Measurements from ENCODE around the gene RALGAPA2. TPM values are rescaled to one million over a fixed set of nuclear protein-coding genes. Genes with fewer than 3 reads are reported as not detected.

RALGAPA2 gene
- total and polyA plus RNA-seq, 2 experiments from 2014 or later = 13.1 to 43.4 TPM

GRCh38 chr20:20369250-20370093 lies 343.0 kb downstream of the RALGAPA2 start:
- Histone ChIP-seq H3K36me3 (ENCODE audit: insufficient read depth) (no peaks in the 10 kb centered on the region), H3K9me2 (ENCODE audit: insufficient read depth) (peaks cover 6% of the 10 kb centered on the region; the same call in 1 of the 2 replicates), H3K4me2 (peak overlapping the region; percentile 93), H3K4me1 (ENCODE audit: insufficient read depth) (peaks cover 48% of the 10 kb centered on the region), H3F3A (replicated peaks; ENCODE audit: low read depth) (peaks cover 11% of the 10 kb centered on the region; the same call in 1 of the 2 replicates), H3K79me2 (replicated peaks; ENCODE audit: insufficient read depth) (no peaks in the 10 kb centered on the region), H3K27me3 (ENCODE audit: insufficient read depth) (peaks cover 83% of the 10 kb centered on the region), H3K27ac (ENCODE audit: low read depth) (no peak overlapping the region), H3K4me3 (peak overlapping the region; percentile 67), H2AFZ (peak overlapping the region; percentile 94), H4K20me1 (replicated peaks; ENCODE audit: insufficient read depth) (no peaks in the 10 kb centered on the region)
- no peak overlapping the region for H3K27ac Mint-ChIP-seq
- H3K4me3 Mint-ChIP-seq = peak overlapping the region; percentile 72
- DNase-seq (ENCODE audit: low spot score) (peak; percentile 72), ATAC-seq (peak; percentile 34)
- H3K4me1 Mint-ChIP-seq = peaks cover 49% of the 10 kb centered on the region
- H3K27me3 Mint-ChIP-seq (ENCODE audit: insufficient read depth, low read depth, poor library complexity) = peaks cover 78% of the 10 kb centered on the region
- TF ChIP-seq CTCF (conservative IDR thresholded peaks at IDR 0.05; ENCODE audit: low read depth in 2 of 2) (peak; percentile 22 to 37; a peak in 3 of 4 replicates), NANOG (IDR thresholded peaks at IDR 0.05; ENCODE audit: borderline replicate concordance) (no peak), CREB1 (CRISPR knock-in tag; IDR thresholded peaks at IDR 0.05; ENCODE audit: low read depth) (0 out of 2 replicates have a peak, but pooled peaks have one; percentile 4)
- TF ChIP-seq, protein P1, sequence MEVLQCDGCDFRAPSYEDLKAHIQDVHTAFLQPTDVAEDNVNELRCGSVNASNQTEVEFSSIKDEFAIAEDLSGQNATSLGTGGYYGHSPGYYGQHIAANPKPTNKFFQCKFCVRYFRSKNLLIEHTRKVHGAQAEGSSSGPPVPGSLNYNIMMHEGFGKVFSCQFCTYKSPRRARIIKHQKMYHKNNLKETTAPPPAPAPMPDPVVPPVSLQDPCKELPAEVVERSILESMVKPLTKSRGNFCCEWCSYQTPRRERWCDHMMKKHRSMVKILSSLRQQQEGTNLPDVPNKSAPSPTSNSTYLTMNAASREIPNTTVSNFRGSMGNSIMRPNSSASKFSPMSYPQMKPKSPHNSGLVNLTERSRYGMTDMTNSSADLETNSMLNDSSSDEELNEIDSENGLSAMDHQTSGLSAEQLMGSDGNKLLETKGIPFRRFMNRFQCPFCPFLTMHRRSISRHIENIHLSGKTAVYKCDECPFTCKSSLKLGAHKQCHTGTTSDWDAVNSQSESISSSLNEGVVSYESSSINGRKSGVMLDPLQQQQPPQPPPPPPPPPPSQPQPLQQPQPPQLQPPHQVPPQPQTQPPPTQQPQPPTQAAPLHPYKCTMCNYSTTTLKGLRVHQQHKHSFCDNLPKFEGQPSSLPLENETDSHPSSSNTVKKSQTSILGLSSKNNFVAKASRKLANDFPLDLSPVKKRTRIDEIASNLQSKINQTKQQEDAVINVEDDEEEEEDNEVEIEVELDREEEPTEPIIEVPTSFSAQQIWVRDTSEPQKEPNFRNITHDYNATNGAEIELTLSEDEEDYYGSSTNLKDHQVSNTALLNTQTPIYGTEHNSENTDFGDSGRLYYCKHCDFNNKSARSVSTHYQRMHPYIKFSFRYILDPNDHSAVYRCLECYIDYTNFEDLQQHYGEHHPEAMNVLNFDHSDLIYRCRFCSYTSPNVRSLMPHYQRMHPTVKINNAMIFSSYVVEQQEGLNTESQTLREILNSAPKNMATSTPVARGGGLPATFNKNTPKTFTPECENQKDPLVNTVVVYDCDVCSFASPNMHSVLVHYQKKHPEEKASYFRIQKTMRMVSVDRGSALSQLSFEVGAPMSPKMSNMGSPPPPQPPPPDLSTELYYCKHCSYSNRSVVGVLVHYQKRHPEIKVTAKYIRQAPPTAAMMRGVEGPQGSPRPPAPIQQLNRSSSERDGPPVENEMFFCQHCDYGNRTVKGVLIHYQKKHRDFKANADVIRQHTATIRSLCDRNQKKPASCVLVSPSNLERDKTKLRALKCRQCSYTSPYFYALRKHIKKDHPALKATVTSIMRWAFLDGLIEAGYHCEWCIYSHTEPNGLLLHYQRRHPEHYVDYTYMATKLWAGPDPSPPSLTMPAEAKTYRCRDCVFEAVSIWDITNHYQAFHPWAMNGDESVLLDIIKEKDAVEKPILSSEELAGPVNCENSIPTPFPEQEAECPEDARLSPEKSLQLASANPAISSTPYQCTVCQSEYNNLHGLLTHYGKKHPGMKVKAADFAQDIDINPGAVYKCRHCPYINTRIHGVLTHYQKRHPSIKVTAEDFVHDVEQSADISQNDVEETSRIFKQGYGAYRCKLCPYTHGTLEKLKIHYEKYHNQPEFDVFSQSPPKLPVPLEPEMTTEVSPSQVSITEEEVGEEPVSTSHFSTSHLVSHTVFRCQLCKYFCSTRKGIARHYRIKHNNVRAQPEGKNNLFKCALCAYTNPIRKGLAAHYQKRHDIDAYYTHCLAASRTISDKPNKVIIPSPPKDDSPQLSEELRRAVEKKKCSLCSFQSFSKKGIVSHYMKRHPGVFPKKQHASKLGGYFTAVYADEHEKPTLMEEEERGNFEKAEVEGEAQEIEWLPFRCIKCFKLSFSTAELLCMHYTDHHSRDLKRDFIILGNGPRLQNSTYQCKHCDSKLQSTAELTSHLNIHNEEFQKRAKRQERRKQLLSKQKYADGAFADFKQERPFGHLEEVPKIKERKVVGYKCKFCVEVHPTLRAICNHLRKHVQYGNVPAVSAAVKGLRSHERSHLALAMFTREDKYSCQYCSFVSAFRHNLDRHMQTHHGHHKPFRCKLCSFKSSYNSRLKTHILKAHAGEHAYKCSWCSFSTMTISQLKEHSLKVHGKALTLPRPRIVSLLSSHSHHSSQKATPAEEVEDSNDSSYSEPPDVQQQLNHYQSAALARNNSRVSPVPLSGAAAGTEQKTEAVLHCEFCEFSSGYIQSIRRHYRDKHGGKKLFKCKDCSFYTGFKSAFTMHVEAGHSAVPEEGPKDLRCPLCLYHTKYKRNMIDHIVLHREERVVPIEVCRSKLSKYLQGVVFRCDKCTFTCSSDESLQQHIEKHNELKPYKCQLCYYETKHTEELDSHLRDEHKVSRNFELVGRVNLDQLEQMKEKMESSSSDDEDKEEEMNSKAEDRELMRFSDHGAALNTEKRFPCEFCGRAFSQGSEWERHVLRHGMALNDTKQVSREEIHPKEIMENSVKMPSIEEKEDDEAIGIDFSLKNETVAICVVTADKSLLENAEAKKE (CRISPR knock-in tag; IDR thresholded peaks at IDR 0.05) = no peak
- H3K36me3 Mint-ChIP-seq (ENCODE audit: low read depth) = no peaks in the 10 kb centered on the region; the same call in 2 of the 3 replicates
- peaks cover 5% of the 10 kb centered on the region; the same call in 2 of the 3 replicates for H3K9me3 Mint-ChIP-seq
